GM21381 (cell line): ENCODE results near the gene HYDIN.

Experiments
- ATAC-seq: cut with Tn5 transposase; IDR thresholded peaks from one replicate; pipeline ENCODE4 v1.9.1; 2021; ENCODE audit warnings: mild to moderate bottlenecking, moderate library complexity; ENCODE audit not compliant: unreplicated experiment

The HYDIN gene

GRCh38 chr16:70793851-70794502 lies 436.5 kb downstream of the HYDIN start:
- peak; percentile 45 for ATAC-seq

- ATAC-seq: no peak
Observed at GRCh38 chr16:70790815-70791214, 439.7 kb downstream of the HYDIN start.

DNA sequence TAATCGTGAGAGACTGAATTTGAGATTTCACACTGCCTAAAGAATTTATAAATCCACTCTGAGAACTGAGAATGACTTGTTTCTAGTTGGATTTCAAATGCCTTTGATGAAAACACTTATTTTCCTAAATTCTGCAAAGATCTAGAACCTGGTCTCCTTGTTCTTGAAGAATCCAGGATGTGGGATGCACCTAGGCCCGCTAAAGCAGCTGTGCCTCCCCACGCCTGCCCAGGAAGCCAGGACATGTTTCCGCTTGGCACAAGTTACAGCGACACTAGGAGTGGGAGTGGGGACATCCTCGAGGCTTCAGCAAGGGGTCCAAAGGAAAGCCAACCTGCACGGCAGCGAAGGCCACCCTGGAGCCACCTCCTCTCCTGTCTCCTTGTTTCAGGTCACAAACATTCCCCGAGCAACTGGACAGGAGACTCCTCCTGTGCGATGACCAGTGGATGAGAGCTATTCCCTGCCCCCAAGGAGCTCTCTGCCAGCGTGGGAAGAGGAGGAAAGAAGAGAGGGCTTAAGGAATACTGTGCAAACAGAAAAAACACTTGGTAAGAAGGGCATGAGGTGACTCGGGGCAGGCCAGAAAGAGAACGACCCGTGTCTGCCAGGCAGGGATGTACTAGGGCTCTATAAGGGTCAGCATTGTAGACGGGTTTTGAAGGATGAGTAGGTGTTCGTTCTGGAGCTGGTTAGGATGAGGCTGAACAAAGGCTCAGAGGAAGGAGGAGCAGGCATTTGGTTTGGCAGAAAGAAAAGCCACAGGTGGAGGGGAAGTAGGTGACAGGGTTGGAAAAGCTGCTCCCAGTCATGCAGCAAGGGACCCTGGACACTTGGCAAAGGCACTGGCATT lies 440.7 kb downstream of the HYDIN start:
- no peak for ATAC-seq

- no peak for ATAC-seq
Observed at GRCh38 chr16:70788668-70789594, 441.6 kb downstream of the HYDIN start.

DNA sequence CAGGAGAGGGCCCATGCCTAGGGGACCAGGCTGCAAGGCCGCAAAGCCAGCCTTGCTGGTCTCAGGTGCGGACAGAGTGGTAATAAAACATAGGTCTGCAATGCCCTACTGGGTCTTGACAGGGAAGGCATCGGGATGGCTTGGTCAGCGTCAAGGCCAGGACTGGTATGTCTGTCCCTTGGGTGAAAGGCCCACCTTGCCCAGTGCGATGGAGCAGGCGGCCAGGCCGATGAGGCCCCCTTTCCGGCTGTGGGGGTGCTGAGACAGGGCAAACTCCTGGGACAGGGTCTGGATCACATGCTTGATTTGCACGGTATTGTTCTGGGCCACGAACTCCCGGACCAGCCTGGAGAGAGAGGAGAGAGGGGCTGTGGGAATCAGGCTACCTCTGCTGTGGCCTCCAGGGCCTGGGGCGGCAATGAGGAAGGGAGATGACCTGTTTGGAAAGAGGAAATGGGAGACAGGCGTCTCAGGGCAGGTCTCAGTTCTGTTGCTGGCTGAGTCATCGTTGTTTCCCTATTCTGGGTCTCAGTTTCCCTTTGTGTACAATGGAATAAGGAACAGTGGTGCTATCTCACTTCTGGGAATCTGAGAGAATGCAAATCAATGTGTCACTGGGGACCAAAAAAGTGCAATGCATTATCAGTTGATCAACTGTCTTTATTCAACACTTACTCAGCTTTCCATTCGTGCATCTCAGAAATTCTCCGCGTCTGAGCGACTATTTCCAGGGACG lies 444.3 kb downstream of the HYDIN start:
- no peak for ATAC-seq

DNA sequence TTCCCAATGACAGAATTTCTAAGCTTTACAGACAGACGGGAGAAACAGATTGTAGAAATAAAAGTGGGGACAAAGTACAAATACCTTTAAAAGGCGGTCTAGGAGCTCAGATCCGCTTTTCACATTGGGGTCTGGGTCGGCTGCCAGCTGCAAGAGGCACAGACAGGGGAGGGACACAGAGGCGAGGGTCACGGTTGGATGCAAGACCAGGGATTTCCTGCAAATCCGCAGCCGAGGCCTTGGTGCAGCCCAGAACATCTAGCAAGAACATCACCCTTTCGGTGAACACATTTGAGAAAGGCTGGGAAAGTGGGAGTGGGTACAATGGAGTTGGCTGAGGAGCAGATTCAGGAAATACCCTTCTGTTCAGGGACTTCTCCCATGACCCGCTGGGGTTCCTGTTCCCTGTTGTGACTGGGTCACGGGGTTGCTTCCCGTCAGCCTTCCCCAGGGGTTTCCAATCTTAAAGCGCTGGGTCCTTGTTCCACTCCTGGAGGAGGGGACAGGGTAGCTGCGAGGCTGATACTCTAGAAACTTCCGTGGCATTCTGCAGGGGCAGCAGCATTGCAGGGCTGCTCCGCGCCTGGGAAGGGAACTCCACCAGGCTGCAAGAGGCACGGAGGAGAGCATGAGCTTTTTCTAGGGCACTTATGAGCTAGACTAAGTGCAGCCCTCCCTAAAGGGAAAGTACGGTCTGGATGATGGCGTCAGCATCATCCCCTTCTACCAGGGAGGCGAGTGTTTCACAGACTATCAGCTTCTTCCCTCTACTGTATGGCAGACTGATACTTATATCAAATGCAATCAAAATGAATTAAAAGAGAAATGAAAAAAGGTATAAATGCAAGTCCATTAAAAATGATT lies 445.6 kb downstream of the HYDIN start:
- ATAC-seq: no peak

DNA sequence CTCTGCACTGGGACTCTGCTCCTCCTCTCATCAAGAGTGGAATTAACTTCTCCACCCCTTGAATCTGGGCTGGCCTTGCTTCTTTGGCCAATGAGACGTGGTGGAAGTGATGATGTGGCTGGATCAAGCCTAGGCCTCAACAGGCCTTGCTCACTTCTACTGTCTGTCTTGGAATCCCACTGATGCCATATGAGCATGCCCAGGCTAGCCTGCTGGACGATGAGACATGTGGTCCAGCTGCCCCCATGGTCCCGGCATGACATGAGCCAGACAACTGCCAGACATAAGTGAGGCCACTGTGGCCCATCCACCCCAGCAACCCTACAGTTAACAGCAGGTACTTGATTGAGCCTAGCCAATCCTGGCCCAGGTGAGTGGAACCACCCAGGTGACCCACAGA lies 448.3 kb downstream of the HYDIN start:
- no peak for ATAC-seq

GRCh38 chr16:70781800-70782199 lies 448.7 kb downstream of the HYDIN start:
- no peak for ATAC-seq

GRCh38 chr16:70780546-70780945 lies 450.0 kb downstream of the HYDIN start:
- no peak for ATAC-seq

- no peak for ATAC-seq
Observed at GRCh38 chr16:70779361-70779760, 451.2 kb downstream of the HYDIN start.

- ATAC-seq: no peak
Observed at GRCh38 chr16:70778901-70779309, 451.6 kb downstream of the HYDIN start.

DNA sequence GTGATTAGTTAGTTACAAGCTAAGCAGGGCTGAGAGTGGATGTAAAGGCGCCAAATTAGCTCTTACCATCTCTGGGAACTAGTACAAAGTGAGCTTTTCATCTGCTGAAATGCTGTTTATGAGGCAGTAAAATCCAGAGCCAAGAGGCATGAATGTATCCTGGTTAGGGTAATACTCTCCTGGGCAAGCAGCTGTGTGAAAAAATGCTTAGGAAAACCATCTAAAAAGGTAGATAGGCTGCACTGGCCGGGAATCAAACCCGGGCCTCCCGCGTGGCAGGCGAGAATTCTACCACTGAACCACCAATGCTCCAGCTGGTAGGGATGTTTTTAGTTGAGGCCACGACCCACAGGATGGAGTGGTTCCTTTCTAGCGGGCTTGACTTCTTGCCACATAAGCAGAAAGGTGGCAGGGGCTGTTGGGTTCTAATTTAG lies 452.5 kb downstream of the HYDIN start:
- no peak for ATAC-seq

GRCh38 chr16:70777496-70777895 lies 453.0 kb downstream of the HYDIN start:
- ATAC-seq: no peak

DNA sequence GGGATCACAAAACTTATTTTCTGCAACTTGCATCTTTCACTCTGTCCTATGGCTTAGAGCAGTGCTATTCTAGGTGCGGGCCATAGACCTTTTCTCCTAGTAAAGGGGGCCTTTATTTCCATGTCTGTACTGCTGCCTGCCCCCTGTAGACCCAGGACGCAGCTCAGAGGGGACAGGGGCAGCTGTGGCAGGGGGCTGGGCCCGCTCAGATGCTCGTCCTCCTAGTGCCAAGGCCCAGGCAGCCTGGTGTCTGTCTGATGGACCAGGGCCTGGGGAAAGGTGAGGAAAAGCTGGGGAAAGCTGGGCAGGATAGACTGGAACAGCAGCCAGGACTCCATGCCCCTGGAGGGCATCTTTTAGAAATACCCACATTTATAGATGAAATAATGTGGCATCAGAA lies 455.1 kb downstream of the HYDIN start:
- no peak for ATAC-seq

- ATAC-seq: no peak
Observed at GRCh38 chr16:70774261-70774660, 456.3 kb downstream of the HYDIN start.

DNA sequence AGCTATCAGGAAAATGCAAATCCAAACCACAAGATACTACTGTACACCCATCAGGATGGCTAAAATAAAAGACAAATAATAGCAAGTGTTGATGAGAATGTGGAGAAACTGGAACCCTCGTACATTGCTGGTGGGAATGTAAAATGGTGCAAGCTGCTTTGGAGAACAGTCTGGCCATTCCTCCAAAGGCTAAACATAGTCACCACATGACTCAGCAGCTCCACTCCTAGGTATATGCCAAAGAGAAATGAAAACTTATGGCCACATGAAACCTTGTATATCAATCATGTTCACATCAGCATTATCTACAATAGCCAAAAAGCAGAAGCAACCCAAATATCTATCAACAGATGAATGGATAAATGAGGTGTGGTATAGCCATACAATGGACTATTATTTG lies 458.0 kb downstream of the HYDIN start:
- ATAC-seq: no peak

DNA sequence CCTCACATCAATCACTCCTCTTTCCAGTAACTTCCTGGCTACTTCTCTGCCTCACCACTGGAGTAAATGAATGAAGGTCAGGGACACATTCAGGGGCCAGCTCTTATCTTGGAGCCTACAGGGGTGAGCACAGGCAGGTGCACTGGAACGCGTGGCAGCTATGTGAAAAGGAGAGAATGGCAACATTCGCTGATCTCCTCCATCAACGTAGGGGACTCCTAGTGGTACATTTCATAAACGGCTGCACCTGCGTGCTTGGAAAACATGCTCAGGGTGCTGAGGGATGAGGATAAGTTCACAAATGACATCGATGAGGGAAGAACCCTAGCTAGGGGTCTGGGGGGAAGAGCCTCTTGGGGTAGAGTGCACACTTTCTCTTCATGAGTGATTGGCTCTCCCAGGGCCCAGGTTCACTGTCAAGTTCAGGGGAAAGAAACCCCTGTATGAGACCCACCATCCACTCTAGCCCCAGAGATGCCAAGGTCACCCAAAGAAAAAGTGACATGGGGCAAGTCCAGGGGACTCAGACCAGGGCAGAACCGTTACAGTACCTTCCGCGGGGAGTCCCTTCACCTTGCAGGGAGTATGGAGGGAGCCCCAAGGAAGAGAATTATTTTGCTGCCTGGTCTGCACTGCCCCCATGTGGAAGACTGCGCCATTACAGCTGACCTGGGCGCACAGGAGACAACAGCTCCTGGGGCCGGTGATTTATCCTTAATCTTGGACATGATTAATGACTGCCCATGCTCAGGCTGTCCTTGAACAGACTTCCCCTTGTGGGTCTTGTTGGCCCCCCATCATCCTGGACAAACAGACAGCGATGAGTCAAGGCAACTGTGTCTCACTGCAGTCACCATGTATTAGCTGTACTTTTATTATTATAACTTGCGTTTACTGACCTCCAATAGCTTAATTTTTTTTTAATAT lies 459.6 kb downstream of the HYDIN start:
- no peak for ATAC-seq

DNA sequence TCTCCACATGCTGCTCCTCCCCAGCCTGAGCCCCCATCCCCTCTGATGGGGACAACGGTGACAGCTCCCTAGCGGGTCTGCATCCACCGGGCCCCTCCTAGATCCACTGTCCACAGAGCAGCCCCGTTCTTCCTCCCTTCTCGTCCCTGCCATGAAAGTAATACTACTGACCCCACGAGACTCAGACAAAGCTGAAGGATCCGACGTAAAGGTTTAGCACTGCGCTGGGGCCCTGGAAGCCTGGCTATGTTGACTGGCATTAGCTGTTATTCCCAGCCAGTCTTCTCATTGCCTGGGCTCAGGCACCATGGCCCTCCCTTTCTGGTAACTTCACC lies 460.3 kb downstream of the HYDIN start:
- ATAC-seq: no peak

GRCh38 chr16:70769761-70770160 lies 460.8 kb downstream of the HYDIN start:
- ATAC-seq: no peak
